ENCODE measurements around the gene CADM1. TPM values are rescaled to one million over a fixed set of nuclear protein-coding genes. Genes with fewer than 3 reads are reported as not detected.

The CADM1 gene
- total and polyA plus RNA-seq, 10 of the 15 experiments (the other 5 are each of a cell fraction or from before 2014, with no cell fraction given): 0.03 to 0.48 (median 0.15) TPM; not detected in 3

GRCh38 chr11:115133475-115134209 lies 370.6 kb downstream of the CADM1 start:
- SMC1A ChIA-PET (ENCODE audit: uncharacterized antibody, unreplicated experiment): no interaction called here
- Histone ChIP-seq H2AFZ (ENCODE audit: control insufficient read depth, low read depth, low read length) (no peak overlapping the region), H3K4me3 (no peak overlapping the region), H3K27ac (ENCODE audit: control insufficient read depth, insufficient read depth) (no peak overlapping the region), H3K36me3 (ENCODE audit: control insufficient read depth in 2 of 2, insufficient read depth in 2 of 2, low read length in 1 of 2) (no peaks in the 10 kb centered on the region), H3K9me3 (replicated peaks; ENCODE audit: control insufficient read depth, insufficient read depth, low read length) (no peaks in the 10 kb centered on the region; the same call in 2 of the 3 replicates), H3K27me3 (replicated peaks in 1 of 2; ENCODE audit: control insufficient read depth in 2 of 2, insufficient read depth in 2 of 2, low read length in 1 of 2) (peaks cover 0 to 4% of the 10 kb centered on the region in 2 experiments; a peak in 3 of 4 replicates), H3K4me1 (ENCODE audit: control insufficient read depth, insufficient read depth, low read length) (no peaks in the 10 kb centered on the region), H4K20me1 (ENCODE audit: control insufficient read depth, insufficient read depth) (no peaks in the 10 kb centered on the region), H3K79me2 (ENCODE audit: control insufficient read depth, insufficient read depth, low read length) (no peaks in the 10 kb centered on the region), H3K4me2 (ENCODE audit: control insufficient read depth, insufficient read depth) (no peak overlapping the region), H3K9ac (ENCODE audit: control insufficient read depth, insufficient read depth, low read length) (no peak overlapping the region)
- ATAC-seq (no peak), DNase-seq (ENCODE audit: low read depth, low spot score) (no peak), FAIRE-seq (no peak)
- intact Hi-C loops (cut with micrococcal nuclease; ENCODE audit: unreplicated experiment): no loop called here
- BruUV-seq (replicated peaks): no TSS peak
- TF ChIP-seq MYC (IDR thresholded peaks at IDR 0.05; ENCODE audit: insufficient read depth, insufficient read length, insufficient replicate concordance, low read length, severe bottlenecking): no peak
- TF ChIP-seq, protein P1, sequence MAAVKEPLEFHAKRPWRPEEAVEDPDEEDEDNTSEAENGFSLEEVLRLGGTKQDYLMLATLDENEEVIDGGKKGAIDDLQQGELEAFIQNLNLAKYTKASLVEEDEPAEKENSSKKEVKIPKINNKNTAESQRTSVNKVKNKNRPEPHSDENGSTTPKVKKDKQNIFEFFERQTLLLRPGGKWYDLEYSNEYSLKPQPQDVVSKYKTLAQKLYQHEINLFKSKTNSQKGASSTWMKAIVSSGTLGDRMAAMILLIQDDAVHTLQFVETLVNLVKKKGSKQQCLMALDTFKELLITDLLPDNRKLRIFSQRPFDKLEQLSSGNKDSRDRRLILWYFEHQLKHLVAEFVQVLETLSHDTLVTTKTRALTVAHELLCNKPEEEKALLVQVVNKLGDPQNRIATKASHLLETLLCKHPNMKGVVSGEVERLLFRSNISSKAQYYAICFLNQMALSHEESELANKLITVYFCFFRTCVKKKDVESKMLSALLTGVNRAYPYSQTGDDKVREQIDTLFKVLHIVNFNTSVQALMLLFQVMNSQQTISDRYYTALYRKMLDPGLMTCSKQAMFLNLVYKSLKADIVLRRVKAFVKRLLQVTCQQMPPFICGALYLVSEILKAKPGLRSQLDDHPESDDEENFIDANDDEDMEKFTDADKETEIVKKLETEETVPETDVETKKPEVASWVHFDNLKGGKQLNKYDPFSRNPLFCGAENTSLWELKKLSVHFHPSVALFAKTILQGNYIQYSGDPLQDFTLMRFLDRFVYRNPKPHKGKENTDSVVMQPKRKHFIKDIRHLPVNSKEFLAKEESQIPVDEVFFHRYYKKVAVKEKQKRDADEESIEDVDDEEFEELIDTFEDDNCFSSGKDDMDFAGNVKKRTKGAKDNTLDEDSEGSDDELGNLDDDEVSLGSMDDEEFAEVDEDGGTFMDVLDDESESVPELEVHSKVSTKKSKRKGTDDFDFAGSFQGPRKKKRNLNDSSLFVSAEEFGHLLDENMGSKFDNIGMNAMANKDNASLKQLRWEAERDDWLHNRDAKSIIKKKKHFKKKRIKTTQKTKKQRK (IDR thresholded peaks at IDR 0.05; ENCODE audit: low read depth, low read length): no peak
- TF ChIP-seq CREB1 (IDR thresholded peaks at IDR 0.05; ENCODE audit: low read depth): no peak
- no peak for TF ChIP-seq ASH2L (IDR thresholded peaks at IDR 0.05; ENCODE audit: borderline replicate concordance, low read depth)
- 62% methylated on average over 5 of the region's 5 CpGs for WGBS (ENCODE audit: insufficient coverage, insufficient replicate concordance, low lambda C conversion rate, missing lambda C conversion rate)
- POLR2A ChIA-PET: no interaction called here
- RAD21 ChIA-PET (ENCODE audit: unreplicated experiment): no interaction called here
- in situ Hi-C loops (cut with MboI): no loop called here
- CTCF ChIA-PET: no interaction called here
